Measurements from ENCODE around the gene CAV3. TPM values are rescaled to one million over a fixed set of nuclear protein-coding genes. Genes with fewer than 3 reads are reported as not detected.
A peak's percentile ranks its signal among the peaks of the same experiment; 100 is the strongest.
"Not testable (repeated sequence)": the region's sequence is repeated elsewhere in the genome, so short reads cannot be mapped to it uniquely, and the experiment has no call there.

CAV3 gene
- total and polyA plus RNA-seq, 7 donors: 20.5 to 71.1 (median 49.3) TPM

GRCh38 chr3:8713901-8714759 lies 19.5 kb upstream of the CAV3 start:
- Histone ChIP-seq H3K9me3 (no peaks in the 10 kb centered on the region), H3K4me1 (peaks cover 9% of the 10 kb centered on the region), H3K36me3 (ENCODE audit: insufficient read depth in 1 of 2, low read depth in 1 of 2) (no peaks in the 10 kb centered on the region), H3K4me3 (no peak overlapping the region), H3K27ac (no peak overlapping the region), H3K27me3 (ENCODE audit: insufficient read depth in 3 of 3, low read length in 2 of 3) (no peaks in the 10 kb centered on the region)
- intact Hi-C loops (cut with DNase I): no loop called here
- DNase-seq: no peak
- TF ChIP-seq, protein P1, sequence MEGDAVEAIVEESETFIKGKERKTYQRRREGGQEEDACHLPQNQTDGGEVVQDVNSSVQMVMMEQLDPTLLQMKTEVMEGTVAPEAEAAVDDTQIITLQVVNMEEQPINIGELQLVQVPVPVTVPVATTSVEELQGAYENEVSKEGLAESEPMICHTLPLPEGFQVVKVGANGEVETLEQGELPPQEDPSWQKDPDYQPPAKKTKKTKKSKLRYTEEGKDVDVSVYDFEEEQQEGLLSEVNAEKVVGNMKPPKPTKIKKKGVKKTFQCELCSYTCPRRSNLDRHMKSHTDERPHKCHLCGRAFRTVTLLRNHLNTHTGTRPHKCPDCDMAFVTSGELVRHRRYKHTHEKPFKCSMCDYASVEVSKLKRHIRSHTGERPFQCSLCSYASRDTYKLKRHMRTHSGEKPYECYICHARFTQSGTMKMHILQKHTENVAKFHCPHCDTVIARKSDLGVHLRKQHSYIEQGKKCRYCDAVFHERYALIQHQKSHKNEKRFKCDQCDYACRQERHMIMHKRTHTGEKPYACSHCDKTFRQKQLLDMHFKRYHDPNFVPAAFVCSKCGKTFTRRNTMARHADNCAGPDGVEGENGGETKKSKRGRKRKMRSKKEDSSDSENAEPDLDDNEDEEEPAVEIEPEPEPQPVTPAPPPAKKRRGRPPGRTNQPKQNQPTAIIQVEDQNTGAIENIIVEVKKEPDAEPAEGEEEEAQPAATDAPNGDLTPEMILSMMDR (IDR thresholded peaks at IDR 0.05): no peak
- peak in 2 of 4 donors; percentile 56 to 79 for ATAC-seq
- 85 to 87% (median 85%) methylated on average over 14 of the region's 14 CpGs for WGBS, 3 donors

DNA sequence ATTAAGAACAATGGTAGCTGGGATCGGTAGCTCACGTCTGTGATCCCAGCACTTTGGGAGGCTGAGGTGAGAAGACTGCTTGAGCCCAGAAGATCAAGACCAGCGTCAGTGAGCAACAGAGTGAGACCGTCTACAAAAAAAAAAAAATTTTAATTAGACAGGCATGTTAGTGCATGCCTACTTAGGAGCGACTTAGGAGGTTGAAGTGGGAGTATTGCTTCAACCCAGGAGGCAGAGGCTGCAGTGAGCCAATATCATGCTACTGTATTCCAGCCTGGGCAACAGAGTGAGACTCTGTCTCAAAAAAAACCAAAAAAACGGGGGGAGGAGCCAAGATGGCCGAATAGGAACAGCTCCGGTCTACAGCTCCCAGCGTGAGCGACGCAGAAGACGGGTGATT lies 17.8 kb upstream of the CAV3 start:
- H3K4me1 ChIP-seq; intact Hi-C loops (cut with DNase I); H3K27ac ChIP-seq; DNase-seq; ATAC-seq; H3K36me3 ChIP-seq (ENCODE audit: insufficient read depth in 1 of 2, low read depth in 1 of 2); H3K4me3 ChIP-seq; H3K9me3 ChIP-seq; H3K27me3 ChIP-seq (ENCODE audit: insufficient read depth in 3 of 3, low read length in 2 of 3): not testable (repeated sequence)
- 90 to 95% (median 92%) methylated on average over 12 of the region's 12 CpGs for WGBS, 3 donors

GRCh38 chr3:8722808-8723207 lies 10.8 kb upstream of the CAV3 start:
- no peak for DNase-seq
- intact Hi-C loops (cut with DNase I): no loop called here
- Histone ChIP-seq H3K36me3 (ENCODE audit: insufficient read depth in 1 of 2, low read depth in 1 of 2) (no peaks in the 10 kb centered on the region), H3K4me3 (no peak overlapping the region), H3K4me1 (no peaks in the 10 kb centered on the region), H3K9me3 (no peaks in the 10 kb centered on the region), H3K27me3 (ENCODE audit: insufficient read depth in 3 of 3, low read length in 2 of 3) (no peaks in the 10 kb centered on the region), H3K27ac (no peak overlapping the region)
- 77 to 80% (median 78%) methylated on average over 5 of the region's 5 CpGs for WGBS, 3 donors
- ATAC-seq: no peak
- TF ChIP-seq, protein P1 (IDR thresholded peaks at IDR 0.05): no peak

GRCh38 chr3:8723612-8724011 lies 10.0 kb upstream of the CAV3 start:
- 78 to 84% (median 81%) methylated on average over 3 of the region's 3 CpGs for WGBS, 3 donors
- H3K4me3 ChIP-seq: no peak overlapping the region
- H3K27ac ChIP-seq: no peak overlapping the region
- no peaks in the 10 kb centered on the region for H3K9me3 ChIP-seq
- no peak for ATAC-seq
- no peaks in the 10 kb centered on the region for H3K4me1 ChIP-seq
- H3K36me3 ChIP-seq (ENCODE audit: insufficient read depth in 1 of 2, low read depth in 1 of 2): no peaks in the 10 kb centered on the region
- H3K27me3 ChIP-seq (ENCODE audit: insufficient read depth in 3 of 3, low read length in 2 of 3): no peaks in the 10 kb centered on the region
- intact Hi-C loops (cut with DNase I): no loop called here
- no peak for DNase-seq
- TF ChIP-seq, protein P1 (IDR thresholded peaks at IDR 0.05): no peak

DNA sequence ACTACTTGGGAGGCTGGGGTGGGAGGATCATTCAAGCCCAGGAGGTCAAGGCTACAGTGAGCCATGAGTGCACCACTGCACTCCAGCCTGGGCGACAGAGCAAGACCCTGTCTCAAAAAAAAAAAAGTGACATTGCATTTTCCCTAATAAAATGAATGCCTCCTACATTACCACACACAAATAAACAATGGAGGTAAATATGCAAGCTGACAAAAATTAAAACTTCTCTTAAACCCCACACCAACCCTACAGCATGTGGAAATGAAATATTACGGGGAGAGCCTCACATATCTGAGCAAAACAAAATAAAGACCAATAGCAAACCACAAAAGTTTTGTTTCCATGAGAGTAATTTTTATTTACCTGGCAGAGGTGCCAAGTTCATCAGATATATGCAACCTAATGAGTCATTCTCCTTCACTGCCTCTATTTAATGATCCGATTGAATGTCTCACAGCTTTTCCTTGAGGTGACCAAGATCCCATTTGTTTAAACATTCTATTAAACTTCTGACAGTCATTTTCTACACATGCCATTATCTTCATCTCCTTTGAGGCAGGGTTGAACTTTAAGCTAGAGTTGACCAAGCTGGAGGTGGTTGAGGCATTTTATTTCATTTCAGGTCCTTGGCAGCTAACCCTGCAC lies 9.4 kb upstream of the CAV3 start:
- intact Hi-C loops (cut with DNase I): no loop called here
- 92 to 98% (median 94%) methylated on average over 3 of the region's 3 CpGs for WGBS, 3 donors
- no peak for DNase-seq
- TF ChIP-seq, protein P1 (IDR thresholded peaks at IDR 0.05): no peak
- no peak overlapping the region for H3K27ac ChIP-seq
- H3K36me3 ChIP-seq (ENCODE audit: insufficient read depth in 1 of 2, low read depth in 1 of 2): no peaks in the 10 kb centered on the region
- no peaks in the 10 kb centered on the region for H3K4me1 ChIP-seq
- no peaks in the 10 kb centered on the region for H3K27me3 ChIP-seq (ENCODE audit: insufficient read depth in 3 of 3, low read length in 2 of 3)
- no peak overlapping the region for H3K4me3 ChIP-seq
- H3K9me3 ChIP-seq: no peaks in the 10 kb centered on the region
- no peak for ATAC-seq

Data from psoas muscle (tissue), 8 donors.